Islet of Langerhans (tissue), 1 donor: ENCODE measurements around the gene RPS6KB1.
"Not testable (repeated sequence)": the region's sequence is repeated elsewhere in the genome, so short reads cannot be mapped to it uniquely, and the experiment has no call there.

Source experiments
- FAIRE-seq: peaks from one replicate; lab custom pipeline; 2011; peaks lifted over from hg19 to GRCh38; lab: Jason Lieb, UNC

The RPS6KB1 gene

GRCh38 chr17:59872351-59872750 is 20.6 kb upstream of the RPS6KB1 start:
- no peak for FAIRE-seq

DNA sequence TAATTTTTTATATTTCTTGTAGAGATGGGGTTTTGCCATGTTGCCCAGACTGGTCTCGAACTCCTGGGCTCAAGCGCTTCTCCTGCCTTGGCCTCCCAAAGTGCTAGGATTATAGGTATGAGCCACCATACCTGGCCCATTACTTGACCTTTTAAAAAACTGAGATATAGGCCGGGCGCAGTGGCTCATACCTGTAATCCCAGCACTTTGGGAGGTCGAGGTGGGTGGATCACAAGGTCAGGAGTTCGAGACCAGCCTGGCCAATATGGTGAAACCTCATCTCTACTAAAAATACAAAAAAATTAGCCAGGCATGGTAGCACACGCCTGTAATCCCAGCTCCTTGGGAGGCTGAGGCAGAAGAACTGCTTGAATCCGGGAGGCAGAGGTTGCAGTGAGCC is 19.5 kb upstream of the RPS6KB1 start:
- not testable (repeated sequence) for FAIRE-seq

DNA sequence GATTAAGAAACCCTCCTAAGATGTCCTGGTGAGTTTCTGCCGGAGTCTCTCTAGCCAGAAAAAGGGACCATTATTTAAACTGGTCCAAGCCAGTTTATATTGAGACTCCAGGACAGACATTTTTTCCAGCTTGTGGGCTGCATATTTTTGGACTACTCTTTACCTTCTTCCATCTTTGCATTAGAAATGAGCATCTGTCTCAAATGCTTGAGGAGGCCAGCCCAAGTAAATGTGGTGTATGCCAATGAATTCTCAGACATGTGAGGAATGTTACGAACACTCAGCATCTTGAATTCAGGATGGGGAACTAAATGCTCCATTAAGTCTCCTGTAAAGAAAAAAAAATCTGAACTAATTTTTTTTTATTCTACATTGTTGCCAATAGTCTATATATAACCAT is 18.5 kb upstream of the RPS6KB1 start:
- no peak for FAIRE-seq

GRCh38 chr17:59876107-59876506 is 16.8 kb upstream of the RPS6KB1 start:
- FAIRE-seq, result no peak

DNA sequence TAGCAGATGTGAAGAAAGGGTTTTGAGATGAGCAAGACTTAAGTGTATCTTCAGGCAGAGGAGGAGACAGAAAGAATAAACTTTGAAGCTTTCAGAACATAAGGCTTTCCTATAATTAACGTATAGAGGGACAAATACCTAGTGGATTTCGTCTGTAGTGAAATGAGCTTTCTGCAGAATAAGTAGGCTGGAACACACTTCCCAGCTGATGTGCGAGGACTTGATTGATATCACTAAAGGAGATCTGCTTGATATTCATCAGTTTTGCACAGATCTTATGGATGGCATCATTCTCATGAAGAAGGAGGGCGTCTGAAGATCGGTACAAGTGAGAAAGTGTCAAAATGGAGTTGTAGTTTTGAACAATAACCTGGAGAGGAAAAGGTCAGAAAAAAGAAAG is 15.0 kb upstream of the RPS6KB1 start:
- FAIRE-seq, result no peak

- FAIRE-seq, result no peak
Measured at GRCh38 chr17:59878624-59879023, 14.3 kb upstream of the RPS6KB1 start.

- FAIRE-seq, result no peak
Measured at GRCh38 chr17:59884861-59885260, 8.1 kb upstream of the RPS6KB1 start.

DNA sequence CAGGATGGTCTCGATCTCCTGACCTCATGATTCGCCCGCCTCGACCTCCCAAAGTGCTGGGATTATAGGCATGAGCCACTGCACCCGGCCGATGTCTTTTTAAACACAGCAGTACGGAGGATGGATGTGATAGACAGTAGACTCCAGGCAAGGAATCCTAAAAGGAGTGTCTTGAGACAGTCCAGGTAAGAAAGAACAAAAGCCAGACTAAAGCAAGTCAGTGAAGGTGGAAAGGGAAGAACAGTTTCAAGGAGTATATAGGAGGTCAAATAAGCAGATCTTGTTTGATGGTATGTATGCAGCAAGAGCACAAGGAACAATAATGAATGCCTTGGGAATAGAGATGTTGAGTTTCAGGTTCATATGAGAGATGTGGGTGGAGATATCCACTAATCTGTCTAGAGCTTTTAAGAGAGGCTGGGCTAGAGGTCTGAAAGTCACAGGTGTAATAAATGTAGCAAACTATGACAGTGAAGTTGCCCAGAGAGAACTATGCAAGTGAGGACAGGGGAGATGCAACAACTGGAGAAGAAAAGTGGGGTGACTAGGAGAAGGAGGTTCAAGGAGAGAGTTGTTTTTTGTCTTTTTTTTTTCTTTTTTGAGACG is 4.7 kb upstream of the RPS6KB1 start:
- no peak for FAIRE-seq

DNA sequence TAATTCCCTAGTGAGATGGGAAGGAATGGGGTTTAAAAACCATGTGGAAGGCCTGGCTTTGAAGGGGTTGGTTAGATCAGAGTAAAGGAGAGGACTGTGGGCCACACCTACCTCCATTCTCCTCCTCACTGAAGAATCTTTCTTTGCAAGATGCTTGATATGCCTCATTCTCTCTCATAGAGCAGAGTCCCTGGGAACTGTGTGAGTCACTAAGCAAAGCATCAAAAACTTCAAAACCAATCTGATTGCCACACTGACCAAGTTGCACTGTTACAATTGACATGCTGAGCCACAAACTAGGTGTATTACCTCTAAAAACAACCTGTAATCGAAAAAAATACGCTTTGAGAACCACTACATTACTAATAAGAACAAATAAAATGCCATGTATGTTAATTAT is 2.2 kb upstream of the RPS6KB1 start:
- no peak for FAIRE-seq

DNA sequence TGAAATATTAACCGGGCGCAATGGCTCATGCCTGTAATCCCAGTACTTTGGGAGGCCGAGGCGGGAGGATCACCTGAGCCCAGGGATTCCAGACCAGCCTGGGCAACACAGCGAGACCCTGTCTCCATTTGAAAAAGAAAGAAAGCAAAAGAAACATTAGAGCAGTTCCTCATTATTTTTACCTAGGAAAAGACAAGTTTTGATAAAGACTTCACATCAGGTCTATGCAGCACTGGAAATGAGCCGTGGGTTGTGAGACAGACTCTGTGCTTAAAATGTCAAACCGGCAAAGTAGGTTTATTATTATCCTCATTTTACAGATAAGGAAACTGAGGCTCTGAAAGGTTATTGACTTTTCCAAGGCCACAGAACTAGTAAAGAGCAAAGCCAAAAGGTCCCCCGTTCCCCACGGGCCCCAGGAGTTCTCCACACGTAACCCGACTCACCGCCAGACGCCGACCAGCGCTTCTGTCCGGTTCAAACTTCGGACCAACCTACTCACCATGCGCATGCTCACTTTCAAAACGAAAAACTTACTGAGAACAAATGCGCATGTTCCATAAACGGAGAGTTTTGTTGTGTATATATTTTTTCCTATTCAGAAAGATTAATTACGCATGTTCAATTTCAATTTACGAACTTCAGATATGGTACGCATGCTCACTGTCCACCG is 534 bp upstream of the RPS6KB1 start:
- no peak for FAIRE-seq

DNA sequence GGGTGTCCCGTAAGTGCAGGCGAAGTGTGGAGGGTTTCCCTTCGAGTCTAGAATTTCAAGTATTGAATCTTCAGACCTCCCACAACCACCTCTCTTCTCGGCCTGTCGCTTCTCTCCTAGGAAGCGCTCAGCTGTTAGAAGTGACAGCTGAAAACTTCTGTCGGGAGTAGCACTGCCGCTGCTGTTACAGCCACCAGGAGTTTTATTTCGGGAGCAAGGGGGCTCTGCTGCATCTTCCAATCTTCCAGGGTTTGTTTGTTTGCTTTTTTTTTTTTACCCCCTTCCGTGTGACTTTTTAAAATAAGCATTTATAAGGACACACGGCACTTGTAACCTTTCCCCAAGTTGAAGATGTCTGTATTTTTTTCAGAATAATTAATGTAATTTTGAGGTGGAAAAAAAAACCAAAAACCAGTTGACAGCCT is 767 bp downstream of the RPS6KB1 start:
- FAIRE-seq, result no peak

DNA sequence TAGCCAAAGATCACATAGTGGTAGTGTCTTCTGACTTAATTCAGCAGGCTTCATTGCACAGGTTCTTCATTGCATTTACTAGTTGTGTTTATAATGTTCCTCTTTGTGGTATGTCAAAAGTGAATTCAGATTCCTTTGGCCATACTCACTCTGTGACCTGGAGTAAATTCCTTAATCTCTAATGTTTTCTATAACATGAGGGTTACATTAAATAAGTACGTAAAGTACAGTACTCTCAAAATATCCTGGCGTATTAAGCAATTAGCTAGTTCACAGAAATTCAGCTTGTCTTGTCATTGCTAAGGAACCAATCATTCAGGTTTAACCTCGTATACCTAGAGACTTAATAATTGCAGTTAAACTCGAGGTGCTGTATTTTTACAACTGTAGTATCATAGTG is 4.2 kb downstream of the RPS6KB1 start:
- FAIRE-seq, result no peak

- FAIRE-seq, result no peak
Measured at GRCh38 chr17:59899099-59899498, 6.2 kb downstream of the RPS6KB1 start.

DNA sequence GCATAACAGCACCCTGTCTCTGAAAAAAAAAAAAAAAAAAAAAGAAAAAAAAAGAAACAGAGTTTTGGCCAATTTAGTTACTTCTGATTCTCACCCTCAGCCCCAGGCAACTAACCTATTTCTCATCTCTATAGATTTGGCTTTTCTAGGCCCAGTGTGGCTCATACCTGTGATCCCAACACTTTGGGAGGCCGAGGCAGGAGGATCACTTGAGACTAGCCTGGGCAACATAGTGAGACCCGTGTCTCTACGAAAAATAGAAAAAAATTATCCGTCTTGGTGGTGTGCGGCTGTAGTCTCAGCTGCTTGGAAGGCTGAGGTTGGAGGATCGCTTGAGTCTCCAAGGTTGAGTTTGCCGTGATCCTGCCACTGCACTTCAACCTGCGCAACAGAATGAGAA is 8.7 kb downstream of the RPS6KB1 start:
- no peak for FAIRE-seq

GRCh38 chr17:59903455-59903854 is 10.5 kb downstream of the RPS6KB1 start:
- no peak for FAIRE-seq

DNA sequence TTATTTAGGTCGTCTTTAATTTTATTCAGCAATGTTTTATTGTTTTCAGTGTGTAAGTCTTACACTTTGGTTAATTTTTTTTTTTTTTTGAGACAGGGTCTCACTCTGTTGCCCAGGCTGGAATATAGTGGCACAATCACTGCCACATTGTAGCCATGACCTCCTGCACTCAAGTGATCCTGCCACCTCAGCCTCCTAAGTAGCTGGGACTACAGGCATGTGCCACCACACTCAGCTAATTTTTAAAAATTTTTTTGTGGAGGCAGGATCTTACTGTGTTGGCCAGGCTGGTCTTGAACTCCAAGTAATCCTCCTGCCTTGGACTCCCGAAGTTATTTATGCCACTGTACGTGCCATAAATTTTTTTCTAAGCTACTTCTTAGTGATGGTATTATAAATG is 14.5 kb downstream of the RPS6KB1 start:
- no peak for FAIRE-seq

DNA sequence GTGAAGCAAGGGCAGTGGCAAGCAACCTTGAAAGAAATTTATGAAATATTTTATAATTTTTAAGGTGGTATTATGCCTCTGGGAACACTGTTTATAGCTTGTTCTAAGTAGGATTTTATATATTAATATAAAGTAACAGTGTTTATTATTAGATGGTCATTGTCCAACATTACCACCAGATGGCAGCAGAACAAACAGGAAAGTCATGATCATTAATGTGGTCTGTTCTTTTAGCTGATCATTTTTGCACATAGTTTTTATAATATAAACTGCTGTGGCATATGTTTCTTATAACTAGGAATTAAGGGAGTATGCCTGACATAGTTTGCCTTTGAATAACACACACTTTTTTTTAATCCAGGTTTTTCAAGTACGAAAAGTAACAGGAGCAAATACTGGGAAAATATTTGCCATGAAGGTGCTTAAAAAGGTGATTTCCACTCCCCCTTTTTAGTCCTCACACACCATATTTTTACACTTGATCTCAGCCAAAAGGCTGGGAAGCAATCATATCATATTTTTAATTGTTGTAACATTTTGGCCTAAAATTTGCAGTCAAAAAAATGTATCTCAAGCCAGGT is 21.4 kb downstream of the RPS6KB1 start:
- FAIRE-seq, result peak; percentile 98

GRCh38 chr17:59916446-59916845 is 23.5 kb downstream of the RPS6KB1 start:
- no peak for FAIRE-seq

DNA sequence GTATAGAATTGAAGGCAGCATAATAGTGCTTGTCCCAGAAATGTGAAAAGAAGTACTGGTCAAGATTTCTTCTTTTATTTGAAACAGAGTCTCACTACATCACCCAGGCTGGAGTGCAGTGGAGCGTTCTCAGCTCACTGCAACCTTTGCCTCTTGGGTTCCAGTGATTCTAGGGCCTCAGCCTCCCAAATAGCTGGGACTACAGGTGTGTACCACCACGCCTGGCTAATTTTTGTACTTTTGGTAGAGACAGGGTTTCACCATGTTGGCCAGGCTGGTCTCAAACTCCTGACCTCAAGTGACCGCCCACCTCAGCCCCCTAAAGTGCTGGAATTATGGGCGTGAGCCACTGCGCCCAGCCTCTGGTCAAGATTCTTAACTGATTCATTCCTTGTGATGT is 27.7 kb downstream of the RPS6KB1 start:
- FAIRE-seq, result not testable (repeated sequence)

GRCh38 chr17:59930121-59930520 is 37.2 kb downstream of the RPS6KB1 start:
- not testable (repeated sequence) for FAIRE-seq

GRCh38 chr17:59930768-59931167 is 37.8 kb downstream of the RPS6KB1 start:
- FAIRE-seq, result not testable (repeated sequence)

- FAIRE-seq, result not testable (repeated sequence)
Measured at GRCh38 chr17:59933317-59933716, 40.4 kb downstream of the RPS6KB1 start.

- not testable (repeated sequence) for FAIRE-seq
Measured at GRCh38 chr17:59940697-59941096, 47.8 kb downstream of the RPS6KB1 start.

DNA sequence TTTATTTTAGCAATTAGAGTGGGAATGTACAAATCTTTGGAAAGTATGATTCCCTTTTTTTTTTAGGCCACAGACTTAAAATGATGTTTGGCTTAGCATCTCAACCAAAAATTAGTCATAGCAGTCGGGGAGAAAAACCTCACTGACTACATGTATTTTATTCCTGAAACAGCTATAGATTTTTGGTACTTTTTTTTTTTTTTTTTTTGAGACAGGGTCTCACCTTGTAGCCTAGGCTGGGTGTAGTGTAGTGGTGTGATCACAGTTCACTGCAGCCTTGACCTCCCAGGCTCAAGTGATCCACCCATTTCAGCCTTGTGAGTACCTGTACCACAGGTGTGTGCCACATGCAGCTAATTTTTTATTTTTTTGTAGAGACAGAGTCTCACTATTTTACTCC is 48.2 kb downstream of the RPS6KB1 start:
- FAIRE-seq, result no peak
